ENCODE measurements around the gene MTMR2. TPM values are rescaled to one million over a fixed set of nuclear protein-coding genes. Genes with fewer than 3 reads are reported as not detected.

MTMR2 gene
- total RNA-seq (2011; cell fraction: chromatin; rRNA removed; ENCODE audit: low replicate concordance) = 6.2 and 16.6 TPM in 2 replicates
- 3.5 and 5.5 TPM in 2 replicates for total RNA-seq (2011; cell fraction: nucleolus; rRNA removed)
- 7.8 and 11.7 TPM in 2 replicates for total RNA-seq (2011; cell fraction: nucleoplasm; rRNA removed)
- total RNA-seq (2014; rRNA removed) (15.6 and 17.8 TPM in 2 replicates), total RNA-seq (2014; rRNA removed; fragmentation: Illumina TruSeq; extraction: Trizol) (29.5 and 34.6 TPM in 2 replicates), total RNA-seq (2015; rRNA removed; fragmentation: Illumina TruSeq; extraction: Trizol) (23.5 and 25.2 TPM in 2 replicates), total RNA-seq (2021) (35.8 and 38.2 TPM in 2 replicates), polyA plus RNA-seq (2011; rRNA removed) (22.7 and 28.7 TPM in 2 replicates), polyA plus RNA-seq (2014; fragmentation: Illumina TruSeq; extraction: Trizol) (29.6 and 34.6 TPM in 2 replicates), polyA plus RNA-seq (2014; fragmentation: Nextera tagmentation; extraction: Ambion mirVana) (10 to 100 TPM; 12.6 to 15.8 TPM), polyA plus RNA-seq (2014; rRNA removed) (17.0 and 20.8 TPM in 2 replicates), polyA minus RNA-seq (2011; rRNA and poly(A)+ RNA removed) (63.2 and 69.1 TPM in 2 replicates), Bru-seq, nascent RNA (percentile 79 among the genes with signal in this experiment), BruChase-seq, experiment 1, labeled RNA remaining after a 2-hour chase (percentile 79 among the genes with signal in this experiment), BruChase-seq, experiment 2, labeled RNA remaining after a 6-hour chase (percentile 78 among the genes with signal in this experiment)
- 12.0 and 16.2 TPM in 2 replicates for polyA plus RNA-seq (2011; cell fraction: cytosol; rRNA removed)
- polyA plus RNA-seq (2011; cell fraction: nucleus; rRNA removed) = 10.3 and 14.8 TPM in 2 replicates
- 21.4 and 22.4 TPM in 2 replicates for polyA plus RNA-seq (2012)
- 30.4 and 34.0 TPM in 2 replicates for polyA minus RNA-seq (2011; cell fraction: cytosol; rRNA and poly(A)+ RNA removed)
- polyA minus RNA-seq (2011; cell fraction: nucleus; rRNA and poly(A)+ RNA removed) = 13.9 and 21.8 TPM in 2 replicates
- long read RNA-seq, experiment 1, full-length matches to known transcripts = 143 of 253 reads
- long read RNA-seq, experiment 1, partial matches to known transcripts = 48 of 253 reads
- long read RNA-seq, experiment 1, other reads (novel, unspliced or antisense) = 62 of 253 reads
- long read RNA-seq, experiment 2, full-length matches to known transcripts = 7 of 53 reads
- long read RNA-seq, experiment 2, partial matches to known transcripts = 6 of 53 reads
- long read RNA-seq, experiment 2, other reads (novel, unspliced or antisense) = 40 of 53 reads
- long read RNA-seq, experiment 3, full-length matches to known transcripts = 29 of 46 reads
- long read RNA-seq, experiment 3, partial matches to known transcripts = 3 of 46 reads
- long read RNA-seq, experiment 3, other reads (novel, unspliced or antisense) = 14 of 46 reads

DNA sequence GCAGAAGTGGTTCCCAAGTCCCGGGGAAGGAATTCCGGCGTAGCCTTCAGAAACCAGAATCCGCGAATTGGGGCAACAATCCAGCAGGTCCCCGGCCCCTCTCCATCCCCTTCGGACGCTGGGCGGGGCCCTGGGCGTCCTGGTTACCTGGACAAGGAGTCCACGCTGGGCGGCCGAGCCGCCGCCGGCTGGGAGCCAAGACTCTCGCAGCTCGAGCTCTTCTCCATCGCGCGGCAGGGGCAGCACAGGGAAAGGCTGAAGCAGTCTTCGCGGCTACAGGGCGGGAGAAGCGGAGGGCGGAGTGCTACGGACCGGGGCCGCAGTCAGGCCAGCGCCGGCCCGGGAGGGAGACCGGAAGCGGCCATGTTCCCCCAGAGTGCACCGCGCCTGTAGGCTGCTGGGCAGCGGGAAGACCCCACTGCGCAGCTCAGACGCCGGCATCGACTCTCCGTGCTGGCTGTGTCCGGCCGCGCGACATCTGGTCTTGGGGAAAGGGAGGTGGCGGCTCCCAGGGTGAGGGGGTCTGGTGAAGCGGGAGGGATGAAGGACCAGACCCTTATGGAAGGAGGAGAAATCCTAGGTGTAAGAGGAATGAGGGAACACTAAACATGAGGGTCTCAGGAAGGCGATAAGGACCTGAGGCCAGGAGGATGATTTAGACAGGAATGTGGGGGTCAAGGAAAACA is at the start of gene MTMR2:
Gene MTMR2 (minus strand): TSS at position 380 of the 686 bp plus-strand sequence. CDS start 153 bp downstream, at position 227.
- POLR2A ChIA-PET = interaction anchor here (0.6 to 2.5 kb wide), 10 partner anchors 10 to 417 kb away, joined by 3 to 13 read pairs (median 3); no protein-coding TSS in a partner anchor
- peak; percentile 77 to 84 (median 81) for DNase-seq (ENCODE audit: extremely low read depth in 1 of 4, low spot score in 3 of 4)
- intact Hi-C loops (cut with micrococcal nuclease) = loop anchor here (10.0 kb wide), 1 partner anchor 421 kb away; the partner anchor contains the start of gene MAML2
- TF ChIP-seq POLR3G (IDR thresholded peaks at IDR 0.05; ENCODE audit: extremely low read depth, insufficient read length, insufficient replicate concordance) = no peak
- peak; percentile 87; the same call in 1 of the 2 replicates for TF ChIP-seq FOXK1 (CRISPR knock-in tag; IDR thresholded peaks at IDR 0.05; ENCODE audit: borderline replicate concordance)
- TF ChIP-seq RBFOX2 (IDR thresholded peaks at IDR 0.05; ENCODE audit: low read depth, low read length) = peak; percentile 99
- no peak for TF ChIP-seq RBM15 (IDR thresholded peaks at IDR 0.05; ENCODE audit: insufficient read depth, low read length)
- TF ChIP-seq, protein P1, sequence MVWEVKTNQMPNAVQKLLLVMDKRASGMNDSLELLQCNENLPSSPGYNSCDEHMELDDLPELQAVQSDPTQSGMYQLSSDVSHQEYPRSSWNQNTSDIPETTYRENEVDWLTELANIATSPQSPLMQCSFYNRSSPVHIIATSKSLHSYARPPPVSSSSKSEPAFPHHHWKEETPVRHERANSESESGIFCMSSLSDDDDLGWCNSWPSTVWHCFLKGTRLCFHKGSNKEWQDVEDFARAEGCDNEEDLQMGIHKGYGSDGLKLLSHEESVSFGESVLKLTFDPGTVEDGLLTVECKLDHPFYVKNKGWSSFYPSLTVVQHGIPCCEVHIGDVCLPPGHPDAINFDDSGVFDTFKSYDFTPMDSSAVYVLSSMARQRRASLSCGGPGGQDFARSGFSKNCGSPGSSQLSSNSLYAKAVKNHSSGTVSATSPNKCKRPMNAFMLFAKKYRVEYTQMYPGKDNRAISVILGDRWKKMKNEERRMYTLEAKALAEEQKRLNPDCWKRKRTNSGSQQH (CRISPR knock-in tag; IDR thresholded peaks at IDR 0.05) = 0 out of 2 replicates have a peak, but pooled peaks have one; percentile 55
- TF ChIP-seq NFRKB (IDR thresholded peaks at IDR 0.05; ENCODE audit: low read depth) = peak; percentile 91
- TF ChIP-seq, protein P2, sequence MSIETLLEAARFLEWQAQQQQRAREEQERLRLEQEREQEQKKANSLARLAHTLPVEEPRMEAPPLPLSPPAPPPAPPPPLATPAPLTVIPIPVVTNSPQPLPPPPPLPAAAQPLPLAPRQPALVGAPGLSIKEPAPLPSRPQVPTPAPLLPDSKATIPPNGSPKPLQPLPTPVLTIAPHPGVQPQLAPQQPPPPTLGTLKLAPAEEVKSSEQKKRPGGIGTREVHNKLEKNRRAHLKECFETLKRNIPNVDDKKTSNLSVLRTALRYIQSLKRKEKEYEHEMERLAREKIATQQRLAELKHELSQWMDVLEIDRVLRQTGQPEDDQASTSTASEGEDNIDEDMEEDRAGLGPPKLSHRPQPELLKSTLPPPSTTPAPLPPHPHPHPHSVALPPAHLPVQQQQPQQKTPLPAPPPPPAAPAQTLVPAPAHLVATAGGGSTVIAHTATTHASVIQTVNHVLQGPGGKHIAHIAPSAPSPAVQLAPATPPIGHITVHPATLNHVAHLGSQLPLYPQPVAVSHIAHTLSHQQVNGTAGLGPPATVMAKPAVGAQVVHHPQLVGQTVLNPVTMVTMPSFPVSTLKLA (conservative IDR thresholded peaks at IDR 0.05) = peak; percentile 11 to 34
- TF ChIP-seq ZEB2 (IDR thresholded peaks at IDR 0.05) = peak; percentile 65; the same call in 1 of the 2 replicates
- peak; percentile 41; the same call in 1 of the 2 replicates for TF ChIP-seq ATF7 (IDR thresholded peaks at IDR 0.05)
- TF ChIP-seq ZNF445 (CRISPR knock-in tag; IDR thresholded peaks at IDR 0.05; ENCODE audit: low read depth) = 0 out of 2 replicates have a peak, but pooled peaks have one; percentile 48
- TF ChIP-seq, protein P3, sequence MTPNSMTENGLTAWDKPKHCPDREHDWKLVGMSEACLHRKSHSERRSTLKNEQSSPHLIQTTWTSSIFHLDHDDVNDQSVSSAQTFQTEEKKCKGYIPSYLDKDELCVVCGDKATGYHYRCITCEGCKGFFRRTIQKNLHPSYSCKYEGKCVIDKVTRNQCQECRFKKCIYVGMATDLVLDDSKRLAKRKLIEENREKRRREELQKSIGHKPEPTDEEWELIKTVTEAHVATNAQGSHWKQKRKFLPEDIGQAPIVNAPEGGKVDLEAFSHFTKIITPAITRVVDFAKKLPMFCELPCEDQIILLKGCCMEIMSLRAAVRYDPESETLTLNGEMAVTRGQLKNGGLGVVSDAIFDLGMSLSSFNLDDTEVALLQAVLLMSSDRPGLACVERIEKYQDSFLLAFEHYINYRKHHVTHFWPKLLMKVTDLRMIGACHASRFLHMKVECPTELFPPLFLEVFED (CRISPR knock-in tag; conservative IDR thresholded peaks at IDR 0.05) = peak; percentile 78
- TF ChIP-seq DNMT1 (IDR thresholded peaks at IDR 0.05) = no peak

More for the DNA sequence above, at the start of gene MTMR2:
- peak within 1 kb of the TSS; percentile 84 for H3K27ac ChIP-seq (ENCODE audit: extremely low read depth, low read depth, low read length)
- H3K36me3 ChIP-seq (ENCODE audit: control insufficient read depth, insufficient read depth, low read length) = no peaks in the 10 kb centered on the region
- H3K27me3 ChIP-seq (ENCODE audit: control insufficient read depth in 2 of 2, insufficient read depth in 2 of 2, low read length in 2 of 2) = no peaks in the 10 kb centered on the region
- H3K9me3 ChIP-seq (replicated peaks; ENCODE audit: control insufficient read depth, insufficient read depth, low read depth, low read length) = no peaks in the 10 kb centered on the region
- WGBS (ENCODE audit: insufficient coverage, low coverage, missing lambda C conversion rate) = under 1% methylated on average over 42 of the region's 49 CpGs
- H3K4me3 ChIP-seq = peak within 1 kb of the TSS; percentile 75
- in situ Hi-C loops (cut with MboI) = no loop called here
- H4K20me1 ChIP-seq (replicated peaks; ENCODE audit: control insufficient read depth, insufficient read depth, low read length) = no peaks in the 10 kb centered on the region
- no TSS peak for BruUV-seq (replicated peaks)
- FAIRE-seq = peak; percentile 54
- peak within 1 kb of the TSS; percentile 97 for H2AFZ ChIP-seq (ENCODE audit: low read depth, low read length)
- no peaks in the 10 kb centered on the region for H3K9me1 ChIP-seq (ENCODE audit: control insufficient read depth, insufficient read depth, low read length)
- CTCF ChIA-PET (ENCODE audit: low intra/inter-chr PET ratio) = no interaction called here
- H3K9ac ChIP-seq (ENCODE audit: insufficient read depth in 1 of 2, low read depth in 2 of 2, low read length in 2 of 2) = peak within 1 kb of the TSS; percentile 83 to 94
- H3K79me2 ChIP-seq (ENCODE audit: control insufficient read depth, insufficient read depth, low read length) = peaks cover 53% of the 10 kb centered on the region
- peak within 1 kb of the TSS; percentile 93 for H3K4me2 ChIP-seq (ENCODE audit: insufficient read depth, low read length)
- peaks cover 6 to 10% of the 10 kb centered on the region in 2 experiments; a peak in 4 of 5 replicates for H3K4me1 ChIP-seq (replicated peaks in 1 of 2; ENCODE audit: control insufficient read depth in 2 of 2, insufficient read depth in 2 of 2, low read length in 2 of 2)
- ATAC-seq = peak; percentile 99
